HepG2 (cell line): ENCODE measurements around the gene THOC6. TPM values are rescaled to one million over a fixed set of nuclear protein-coding genes. Genes with fewer than 3 reads are reported as not detected.
A peak's percentile ranks its signal among the peaks of the same experiment; 100 is the strongest.

Source experiments
- ATM ChIP-seq: fragments of 450-650 bp; IDR thresholded peaks from 2 replicates; pipeline ENCODE4 v1.7.1; 2017; ENCODE audit warnings: mild to moderate bottlenecking, borderline replicate concordance
- HNRNPLL ChIP-seq: fragments of 200-400 bp; formaldehyde crosslinking; IDR thresholded peaks from 2 replicates; pipeline ENCODE4 v1.6.1; 2017; ENCODE audit warnings: mild to moderate bottlenecking, low read depth, low read length; ENCODE audit not compliant: poor library complexity, severe bottlenecking
- KLF13 ChIP-seq: sonication (generic); formaldehyde crosslinking; IDR thresholded peaks from 2 replicates; pipeline ENCODE4 v1.4.0; 2020; ENCODE audit warnings: mild to moderate bottlenecking, missing genetic modification reagents
- KLF15 ChIP-seq: sonication (generic); formaldehyde crosslinking; IDR thresholded peaks from 2 replicates; pipeline ENCODE4 v1.8.1; 2023; ENCODE audit warnings: borderline replicate concordance, mild to moderate bottlenecking, inconsistent platforms, missing genetic modification reagents, mixed read lengths
- NCOA1 ChIP-seq: sonication (generic); formaldehyde crosslinking; IDR thresholded peaks from 2 replicates; pipeline ENCODE4 v1.9.0; 2021; ENCODE audit warnings: missing genetic modification reagents
- NR2F6 ChIP-seq, 2 experiments: IDR thresholded peaks; 2 replicates each; pipeline ENCODE4 v1.6.1; 2016; ENCODE audit warnings: antibody characterized with exemption in 1 of 2, mild to moderate bottlenecking in 1 of 2
- STAG1 ChIP-seq: sonication (generic); formaldehyde crosslinking; IDR thresholded peaks from 2 replicates; pipeline ENCODE4 v1.4.0; 2020; ENCODE audit warnings: missing genetic modification reagents
- SYNCRIP ChIP-seq: fragments of 200-400 bp; formaldehyde crosslinking; IDR thresholded peaks from 2 replicates; pipeline ENCODE4 v1.6.1; 2018; ENCODE audit warnings: mild to moderate bottlenecking, low read depth, low read length; ENCODE audit not compliant: insufficient read depth
- ZBTB20 ChIP-seq: sonication (generic); formaldehyde crosslinking; IDR thresholded peaks from 2 replicates; pipeline ENCODE4 v1.8.1; 2023; ENCODE audit warnings: missing genetic modification reagents, low read depth, mild to moderate bottlenecking, borderline replicate concordance
- ZBTB7A ChIP-seq: sonication (generic); formaldehyde crosslinking; IDR thresholded peaks from 2 replicates; pipeline ENCODE4 v1.8.0; 2022; ENCODE audit warnings: mild to moderate bottlenecking, missing genetic modification reagents
- ZFAT ChIP-seq: sonication (generic); formaldehyde crosslinking; conservative IDR thresholded peaks from 2 replicates; pipeline ENCODE4 v1.8.1; 2023; ENCODE audit warnings: missing genetic modification reagents, inconsistent platforms
- ZNF510 ChIP-seq: sonication (generic); formaldehyde crosslinking; IDR thresholded peaks from 2 replicates; pipeline ENCODE4 v1.4.0; 2020; ENCODE audit warnings: low read depth, mild to moderate bottlenecking, missing genetic modification reagents
- ZNF562 ChIP-seq: sonication (generic); formaldehyde crosslinking; IDR thresholded peaks from 2 replicates; pipeline ENCODE4 v1.8.0; 2022; ENCODE audit warnings: missing genetic modification reagents, borderline replicate concordance
- ZNF563 ChIP-seq: sonication (generic); formaldehyde crosslinking; IDR thresholded peaks from 2 replicates; pipeline ENCODE4 v1.8.0; 2022; ENCODE audit warnings: mild to moderate bottlenecking, moderate library complexity, missing genetic modification reagents
- ZNF629 ChIP-seq: sonication (generic); formaldehyde crosslinking; conservative IDR thresholded peaks from 2 replicates; pipeline ENCODE4 v1.5.0; 2020; ENCODE audit warnings: missing genetic modification reagents
- ZNF749 ChIP-seq: sonication (generic); formaldehyde crosslinking; IDR thresholded peaks from 2 replicates; pipeline ENCODE4 v1.8.0; 2022; ENCODE audit warnings: mild to moderate bottlenecking, missing genetic modification reagents, moderate library complexity, borderline replicate concordance
- ZNF775 ChIP-seq: sonication (generic); formaldehyde crosslinking; IDR thresholded peaks from 2 replicates; pipeline ENCODE4 v1.4.0; 2020; ENCODE audit warnings: missing genetic modification reagents, mild to moderate bottlenecking, moderate library complexity, borderline replicate concordance
- ZNF891 ChIP-seq: sonication (generic); formaldehyde crosslinking; IDR thresholded peaks from 2 replicates; pipeline ENCODE4 v1.5.0; 2020; ENCODE audit warnings: mild to moderate bottlenecking, missing genetic modification reagents
- ZSCAN21 ChIP-seq: sonication (generic); formaldehyde crosslinking; IDR thresholded peaks from 2 replicates; pipeline ENCODE4 v1.8.0; 2022; ENCODE audit warnings: mild to moderate bottlenecking, missing genetic modification reagents, moderate library complexity, borderline replicate concordance
- polyA plus RNA-seq, 8 experiments: library from polyadenylated mRNA; depleted of rRNA in 3 of 8; stranded (reverse) in 7 of 8; unstranded in 1 of 8; fragments of >200 nt; fragmentation: Illumina TruSeq in 4 of 8; extraction: Trizol in 4 of 8; gene quantifications; 2 replicates each; pipeline versions ENCODE4 v1.2.1 to v1.2.3, GENCODE V29; 2011 to 2016; ENCODE audit warnings: low read depth in 4 of 8, missing spikeins in 1 of 8, mixed read lengths in 1 of 8; ENCODE audit not compliant: insufficient read depth in 1 of 8
- total RNA-seq, 5 experiments: library from RNA; depleted of rRNA; stranded (reverse); fragments of >200 nt; fragmentation: Illumina TruSeq; extraction: Trizol; gene quantifications; 2 replicates each; pipeline ENCODE4 v1.2.3, GENCODE V29; 2016; ENCODE audit warnings: low read depth in 1 of 5
- TF ChIP-seq, protein P1 (sequence below): sonication (generic); formaldehyde crosslinking; IDR thresholded peaks from 2 replicates; pipeline ENCODE4 v1.4.0; 2020; ENCODE audit warnings: mild to moderate bottlenecking, missing genetic modification reagents, borderline replicate concordance
- TF ChIP-seq, protein P2 (sequence below): sonication (generic); formaldehyde crosslinking; IDR thresholded peaks from 2 replicates; pipeline ENCODE4 v1.5.0; 2020; ENCODE audit warnings: mild to moderate bottlenecking, low read depth, missing genetic modification reagents, borderline replicate concordance
- TF ChIP-seq, protein P3 (sequence below): fragments of 450-650 bp; IDR thresholded peaks from 2 replicates; pipeline ENCODE4 v1.6.1; 2017
- TF ChIP-seq, protein P4 (sequence below): sonication (generic); formaldehyde crosslinking; IDR thresholded peaks from 2 replicates; pipeline ENCODE4 v1.4.0; 2020; ENCODE audit warnings: missing genetic modification reagents
- TF ChIP-seq, protein P5 (sequence below): sonication (generic); formaldehyde crosslinking; IDR thresholded peaks from 2 replicates; pipeline ENCODE4 v1.4.0; 2020; ENCODE audit warnings: missing genetic modification reagents, borderline replicate concordance

Gene THOC6
- total and polyA plus RNA-seq, 2 of the 13 experiments (the other 11 are each of a cell fraction or from before 2014, with no cell fraction given) = 32.1 to 37.0 TPM

DNA sequence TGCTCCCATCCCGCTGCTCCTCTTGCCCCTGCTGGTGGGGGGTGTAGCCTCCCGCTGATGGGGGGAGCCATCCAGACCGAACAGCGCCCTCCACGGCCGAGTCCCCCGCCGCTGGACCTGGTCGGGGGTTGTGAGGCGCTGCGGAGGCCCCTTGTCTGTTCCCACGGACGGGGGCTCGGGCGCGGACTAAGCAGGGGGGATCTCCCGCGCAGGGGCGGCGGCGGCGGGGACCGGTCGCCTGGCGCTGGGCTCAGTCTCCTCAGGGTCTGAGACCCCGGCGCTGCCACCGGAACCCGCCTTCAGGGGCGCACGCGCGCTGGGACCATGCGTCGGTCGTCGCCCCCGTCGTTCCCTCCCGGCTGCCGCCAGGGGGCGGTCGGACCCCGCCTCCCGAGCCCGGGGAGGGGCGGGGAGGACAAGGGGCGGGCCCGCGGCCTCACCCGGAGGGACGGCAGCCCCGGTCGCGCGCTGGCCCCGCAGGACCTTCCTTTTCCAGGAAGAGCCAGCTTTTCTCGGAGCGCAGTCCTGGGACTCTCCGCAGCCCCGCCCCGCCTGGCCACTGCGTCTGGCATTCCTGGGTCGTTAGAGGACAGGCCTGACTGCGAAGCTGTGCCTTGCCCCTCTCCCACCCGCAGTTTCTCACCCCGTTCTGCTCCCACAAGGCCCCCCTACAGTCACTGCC is 35.3 kb downstream of the THOC6 start (continued):
- TF ChIP-seq ZNF749 (CRISPR knock-in tag) (peak; percentile 71; the same call in 1 of the 2 replicates), HNRNPLL (peak; percentile 29), ZNF510 (no peak), ZFAT (CRISPR knock-in tag) (no peak), NR2F6 (IDR thresholded peaks at IDR 0.05) (no peak), NR2F6 (CRISPR knock-in tag; IDR thresholded peaks at IDR 0.05) (no peak), ATM (no peak), KLF15 (CRISPR knock-in tag) (no peak), ZBTB7A (peak; percentile 89), ZNF629 (CRISPR knock-in tag) (no peak; the same call in 1 of the 2 replicates), ZSCAN21 (peak; percentile 86; the same call in 1 of the 2 replicates), STAG1 (CRISPR knock-in tag) (peak; percentile 86), NCOA1 (CRISPR knock-in tag) (peak; percentile 77; the same call in 1 of the 2 replicates), KLF13 (0 out of 2 replicates have a peak, but pooled peaks have one; percentile 21), ZNF775 (CRISPR knock-in tag) (no peak), ZNF563 (CRISPR knock-in tag) (peak; percentile 62), ZBTB20 (CRISPR knock-in tag) (no peak; the same call in 1 of the 2 replicates), ZNF891 (CRISPR knock-in tag) (no peak), SYNCRIP (no peak), ZNF562 (CRISPR knock-in tag) (no peak)
- TF ChIP-seq, protein P1, sequence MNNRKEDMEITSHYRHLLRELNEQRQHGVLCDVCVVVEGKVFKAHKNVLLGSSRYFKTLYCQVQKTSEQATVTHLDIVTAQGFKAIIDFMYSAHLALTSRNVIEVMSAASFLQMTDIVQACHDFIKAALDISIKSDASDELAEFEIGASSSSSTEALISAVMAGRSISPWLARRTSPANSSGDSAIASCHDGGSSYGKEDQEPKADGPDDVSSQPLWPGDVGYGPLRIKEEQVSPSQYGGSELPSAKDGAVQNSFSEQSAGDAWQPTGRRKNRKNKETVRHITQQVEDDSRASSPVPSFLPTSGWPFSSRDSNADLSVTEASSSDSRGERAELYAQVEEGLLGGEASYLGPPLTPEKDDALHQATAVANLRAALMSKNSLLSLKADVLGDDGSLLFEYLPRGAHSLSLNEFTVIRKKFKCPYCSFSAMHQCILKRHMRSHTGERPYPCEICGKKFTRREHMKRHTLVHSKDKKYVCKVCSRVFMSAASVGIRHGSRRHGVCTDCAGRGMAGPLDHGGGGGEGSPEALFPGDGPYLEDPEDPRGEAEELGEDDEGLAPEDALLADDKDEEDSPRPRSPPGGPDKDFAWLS = no peak
- TF ChIP-seq, protein P2, sequence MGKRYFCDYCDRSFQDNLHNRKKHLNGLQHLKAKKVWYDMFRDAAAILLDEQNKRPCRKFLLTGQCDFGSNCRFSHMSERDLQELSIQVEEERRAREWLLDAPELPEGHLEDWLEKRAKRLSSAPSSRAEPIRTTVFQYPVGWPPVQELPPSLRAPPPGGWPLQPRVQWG (CRISPR knock-in tag) = no peak
- TF ChIP-seq, protein P3, sequence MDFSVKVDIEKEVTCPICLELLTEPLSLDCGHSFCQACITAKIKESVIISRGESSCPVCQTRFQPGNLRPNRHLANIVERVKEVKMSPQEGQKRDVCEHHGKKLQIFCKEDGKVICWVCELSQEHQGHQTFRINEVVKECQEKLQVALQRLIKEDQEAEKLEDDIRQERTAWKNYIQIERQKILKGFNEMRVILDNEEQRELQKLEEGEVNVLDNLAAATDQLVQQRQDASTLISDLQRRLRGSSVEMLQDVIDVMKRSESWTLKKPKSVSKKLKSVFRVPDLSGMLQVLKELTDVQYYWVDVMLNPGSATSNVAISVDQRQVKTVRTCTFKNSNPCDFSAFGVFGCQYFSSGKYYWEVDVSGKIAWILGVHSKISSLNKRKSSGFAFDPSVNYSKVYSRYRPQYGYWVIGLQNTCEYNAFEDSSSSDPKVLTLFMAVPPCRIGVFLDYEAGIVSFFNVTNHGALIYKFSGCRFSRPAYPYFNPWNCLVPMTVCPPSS = no peak
- TF ChIP-seq, protein P4, sequence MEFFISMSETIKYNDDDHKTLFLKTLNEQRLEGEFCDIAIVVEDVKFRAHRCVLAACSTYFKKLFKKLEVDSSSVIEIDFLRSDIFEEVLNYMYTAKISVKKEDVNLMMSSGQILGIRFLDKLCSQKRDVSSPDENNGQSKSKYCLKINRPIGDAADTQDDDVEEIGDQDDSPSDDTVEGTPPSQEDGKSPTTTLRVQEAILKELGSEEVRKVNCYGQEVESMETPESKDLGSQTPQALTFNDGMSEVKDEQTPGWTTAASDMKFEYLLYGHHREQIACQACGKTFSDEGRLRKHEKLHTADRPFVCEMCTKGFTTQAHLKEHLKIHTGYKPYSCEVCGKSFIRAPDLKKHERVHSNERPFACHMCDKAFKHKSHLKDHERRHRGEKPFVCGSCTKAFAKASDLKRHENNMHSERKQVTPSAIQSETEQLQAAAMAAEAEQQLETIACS = peak; percentile 65; the same call in 1 of the 2 replicates
- TF ChIP-seq, protein P5, sequence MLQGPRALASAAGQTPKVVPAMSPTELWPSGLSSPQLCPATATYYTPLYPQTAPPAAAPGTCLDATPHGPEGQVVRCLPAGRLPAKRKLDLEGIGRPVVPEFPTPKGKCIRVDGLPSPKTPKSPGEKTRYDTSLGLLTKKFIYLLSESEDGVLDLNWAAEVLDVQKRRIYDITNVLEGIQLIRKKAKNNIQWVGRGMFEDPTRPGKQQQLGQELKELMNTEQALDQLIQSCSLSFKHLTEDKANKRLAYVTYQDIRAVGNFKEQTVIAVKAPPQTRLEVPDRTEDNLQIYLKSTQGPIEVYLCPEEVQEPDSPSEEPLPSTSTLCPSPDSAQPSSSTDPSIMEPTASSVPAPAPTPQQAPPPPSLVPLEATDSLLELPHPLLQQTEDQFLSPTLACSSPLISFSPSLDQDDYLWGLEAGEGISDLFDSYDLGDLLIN (CRISPR knock-in tag) = 0 out of 2 replicates have a peak, but pooled peaks have one; percentile 20
